GM21447 (cell line): ENCODE measurements around the gene GAREM2.
"Not testable (repeated sequence)": the region's sequence is repeated elsewhere in the genome, so short reads cannot be mapped to it uniquely, and the experiment has no call there.

ENCODE experiments used
- ATAC-seq: cut with Tn5 transposase; IDR thresholded peaks from one replicate; pipeline ENCODE4 v1.9.1; 2021; ENCODE audit not compliant: unreplicated experiment

The GAREM2 gene

DNA sequence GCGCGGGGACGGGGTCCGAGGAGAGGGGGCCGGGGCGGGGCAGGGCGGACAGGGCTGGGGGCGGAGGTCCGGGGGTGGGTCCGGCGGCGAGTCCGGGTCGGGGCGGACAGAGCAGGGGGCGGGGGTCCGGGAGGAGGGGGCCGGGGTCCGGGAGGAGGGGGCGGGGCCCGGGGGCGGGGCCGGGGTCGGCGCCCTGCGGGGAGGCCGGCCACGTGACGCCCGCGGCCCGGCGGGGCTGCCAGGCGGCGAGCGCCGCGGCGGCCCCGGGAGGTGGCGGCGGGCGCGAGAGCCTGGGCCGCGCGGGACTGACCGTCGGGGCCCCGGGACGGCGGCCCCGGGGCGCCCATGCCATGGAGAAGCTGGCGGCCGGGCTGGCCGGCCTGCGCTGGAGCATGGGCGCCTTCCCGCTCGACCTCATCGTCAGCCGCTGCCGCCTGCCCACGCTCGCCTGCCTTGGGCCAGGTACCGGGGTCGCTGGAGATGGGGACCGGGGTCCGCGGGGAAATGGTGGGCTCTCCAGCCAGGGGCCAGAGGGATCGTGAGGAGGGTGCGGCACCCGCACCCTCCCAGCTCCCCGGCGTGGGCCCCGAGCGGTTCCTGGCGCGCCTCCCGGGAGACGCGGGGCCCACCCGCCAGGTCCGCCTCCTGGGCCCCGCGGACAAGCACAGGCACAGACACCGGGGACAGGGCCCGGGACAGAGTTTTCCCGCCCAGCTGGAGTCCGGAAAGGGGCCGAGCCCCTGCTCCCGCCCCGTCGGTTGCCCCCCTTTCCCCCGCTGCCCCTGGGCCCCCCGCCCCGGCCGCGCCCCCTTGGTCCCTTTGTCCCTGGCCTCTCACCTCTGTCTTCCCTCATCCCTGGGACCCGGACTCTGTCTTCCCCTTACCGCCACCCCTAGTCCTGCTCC, at the start of gene GAREM2:
TSS of gene GAREM2 (plus strand) at position 218 of the 905 bp plus-strand sequence. CDS start at position 351, 133 bp downstream.
- no peak for ATAC-seq

DNA sequence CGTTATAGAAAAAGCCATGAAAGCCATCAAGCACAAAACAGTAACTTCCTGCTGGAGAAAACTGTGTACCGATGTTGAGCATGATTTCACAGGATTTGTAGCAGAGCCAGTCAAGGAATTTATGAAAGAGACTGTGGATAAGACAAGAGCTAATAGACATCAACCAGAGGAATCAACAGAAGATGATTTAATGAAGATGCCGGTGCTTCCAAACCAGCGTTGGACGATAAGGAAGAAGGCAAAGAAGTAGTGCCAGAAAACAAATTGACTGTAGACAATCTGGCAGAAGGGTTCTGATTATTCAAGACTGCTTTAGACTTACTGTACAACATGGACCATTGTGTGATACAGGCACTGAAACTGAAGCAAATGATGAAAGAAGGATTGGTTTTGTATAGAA, 49.5 kb upstream of the GAREM2 start:
- no peak for ATAC-seq

DNA sequence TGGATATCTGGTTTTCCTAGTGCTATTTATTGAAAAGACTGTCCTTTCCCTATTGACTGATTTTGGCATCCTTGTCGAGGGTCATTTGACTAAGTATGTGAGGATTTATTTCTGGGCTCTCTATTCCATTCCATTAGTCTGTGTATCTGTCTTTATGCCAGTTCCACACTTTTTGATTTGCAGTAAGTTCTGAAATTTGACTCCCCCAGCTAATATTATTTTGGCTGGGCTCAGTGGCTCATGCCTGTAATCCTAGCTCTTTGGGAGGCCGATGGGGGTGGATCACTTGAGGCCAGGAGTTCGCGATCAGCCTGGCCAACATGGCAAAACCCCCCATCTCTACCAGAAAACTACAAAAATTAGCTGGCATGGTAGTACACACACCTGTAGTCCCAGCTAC, 46.8 kb upstream of the GAREM2 start:
- no peak for ATAC-seq

DNA sequence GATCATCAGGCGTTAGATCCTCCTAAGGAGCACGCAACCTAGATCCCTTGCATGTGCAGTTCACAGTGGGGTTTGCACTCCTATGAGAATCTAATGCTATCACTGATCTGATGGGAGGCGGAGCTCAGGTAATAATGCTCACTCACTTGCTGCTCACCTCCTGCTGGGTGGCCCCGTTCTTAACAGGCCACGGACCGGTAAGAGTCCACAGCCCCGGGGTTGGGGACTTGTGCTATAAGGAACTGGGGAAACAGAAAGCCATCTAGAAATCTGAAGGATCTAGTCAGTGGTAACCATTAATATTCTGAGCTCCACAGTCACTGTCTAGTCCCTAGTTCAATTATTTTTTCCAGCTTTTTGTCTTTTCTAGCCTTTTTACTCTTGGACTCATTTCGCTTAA, 44.7 kb upstream of the GAREM2 start:
- no peak for ATAC-seq

GRCh38 chr2:26130763-26131162, 42.1 kb upstream of the GAREM2 start:
- ATAC-seq: no peak

DNA sequence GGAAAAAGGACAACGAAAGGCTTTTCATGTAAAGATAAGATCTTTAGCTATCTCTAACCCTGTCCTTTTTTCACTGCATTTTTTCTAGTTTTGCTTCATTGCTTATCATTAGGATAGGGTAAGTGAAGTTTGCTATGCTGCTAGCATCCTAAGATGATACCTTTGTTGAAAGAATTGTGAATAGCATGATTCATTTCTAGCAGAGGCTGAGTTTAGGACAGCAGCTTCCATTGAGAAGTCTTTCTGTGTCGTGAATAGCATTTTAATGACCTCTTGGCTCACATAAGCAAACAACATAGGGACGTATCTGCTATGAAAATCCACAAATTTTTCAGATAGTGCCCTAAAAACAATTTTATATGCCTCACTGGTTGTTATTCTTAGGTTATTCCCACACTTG, 36.4 kb upstream of the GAREM2 start:
- no peak for ATAC-seq

- ATAC-seq: no peak
These were observed 33.4 kb upstream of the GAREM2 start for GRCh38 chr2:26139269-26140183.

GRCh38 chr2:26141145-26141769, 31.6 kb upstream of the GAREM2 start:
- no peak for ATAC-seq

GRCh38 chr2:26144031-26144430, 28.9 kb upstream of the GAREM2 start:
- no peak for ATAC-seq

DNA sequence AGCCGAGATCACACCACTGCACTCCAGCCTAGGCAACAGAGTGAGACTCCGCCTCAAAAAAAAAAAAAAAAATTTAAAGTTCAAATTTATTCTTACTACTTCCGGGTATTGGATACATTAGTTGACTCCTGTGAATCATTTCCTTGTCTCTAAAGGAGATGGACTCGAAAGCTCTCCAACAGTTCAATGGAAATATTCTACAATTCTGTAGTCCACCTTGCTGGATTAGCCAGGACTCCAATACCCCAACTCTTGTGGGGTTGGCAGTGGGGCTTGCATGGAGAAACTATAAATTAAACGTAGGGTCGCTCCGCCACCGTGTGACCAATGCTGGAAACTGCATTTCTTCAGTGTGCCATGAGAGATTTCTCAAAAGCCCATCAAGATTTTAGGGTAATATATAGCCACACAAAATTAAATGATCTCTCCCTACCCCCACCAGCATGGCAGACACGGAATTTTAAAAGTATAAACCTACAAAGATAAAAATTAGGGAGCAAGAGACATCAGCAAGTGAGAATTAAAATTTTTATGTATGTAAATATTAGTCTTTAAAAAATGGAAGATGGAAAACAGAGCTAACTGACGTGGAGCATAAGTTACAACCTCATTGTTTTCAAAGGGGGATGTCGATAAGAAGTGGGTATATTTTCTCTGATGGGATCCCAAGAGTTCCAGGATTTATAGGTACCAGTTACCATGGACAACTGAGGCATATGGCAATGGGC, 27.8 kb upstream of the GAREM2 start:
- no peak for ATAC-seq

GRCh38 chr2:26148501-26148900, 24.4 kb upstream of the GAREM2 start:
- ATAC-seq: no peak

GRCh38 chr2:26150243-26150642, 22.6 kb upstream of the GAREM2 start:
- ATAC-seq: no peak

GRCh38 chr2:26157580-26157979, 15.3 kb upstream of the GAREM2 start:
- ATAC-seq: no peak

DNA sequence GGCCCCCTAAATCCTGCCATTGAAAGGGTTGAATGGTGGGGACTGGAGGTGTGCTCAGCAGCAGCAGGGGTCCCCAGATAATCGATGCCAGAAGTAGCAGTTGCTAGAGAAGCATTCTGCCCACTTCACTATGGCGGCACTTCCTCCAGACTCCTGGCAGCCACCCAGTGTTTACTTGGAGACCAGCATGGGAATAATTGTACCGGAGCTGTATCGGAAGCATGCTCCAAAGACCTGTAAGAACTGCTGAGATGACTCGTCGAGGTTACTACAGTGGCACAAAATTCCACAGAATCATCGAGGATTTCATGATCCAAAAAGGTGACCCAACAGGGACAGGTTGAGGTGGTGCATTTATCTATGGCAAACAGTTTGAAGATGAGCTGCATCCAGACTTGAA, 11.0 kb upstream of the GAREM2 start:
- no peak for ATAC-seq

- no peak for ATAC-seq
These were observed 9.9 kb upstream of the GAREM2 start for GRCh38 chr2:26162963-26163362.

- ATAC-seq: no peak
These were observed 8.7 kb upstream of the GAREM2 start for GRCh38 chr2:26164231-26164630.

DNA sequence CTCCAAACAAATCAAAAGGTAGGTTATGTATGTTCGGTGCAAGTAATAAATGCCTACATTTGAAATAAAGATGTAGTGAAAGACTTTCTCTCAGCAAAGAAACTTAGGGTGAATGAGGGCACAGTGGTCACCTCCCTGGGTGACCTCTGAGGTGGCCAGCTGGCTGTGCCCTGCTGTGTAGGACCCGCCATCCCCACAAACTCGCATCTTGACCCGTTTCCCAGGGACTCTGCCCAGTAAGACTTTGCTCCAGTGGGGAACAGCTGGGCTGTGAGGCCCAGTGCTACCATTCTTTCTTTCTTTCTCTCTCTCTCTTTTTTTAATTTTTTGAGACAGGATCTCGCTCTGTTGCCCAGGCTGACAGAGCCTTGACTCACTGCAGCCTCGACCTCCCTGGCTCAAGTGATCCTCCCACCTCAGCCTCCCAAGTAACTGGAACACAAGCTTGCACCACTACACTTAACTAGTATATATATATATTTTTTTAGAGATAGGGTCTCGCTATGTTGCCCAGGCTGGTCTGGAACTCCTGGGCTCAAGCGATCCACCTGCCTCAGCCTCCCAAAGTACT, 8.2 kb upstream of the GAREM2 start:
- ATAC-seq: no peak

DNA sequence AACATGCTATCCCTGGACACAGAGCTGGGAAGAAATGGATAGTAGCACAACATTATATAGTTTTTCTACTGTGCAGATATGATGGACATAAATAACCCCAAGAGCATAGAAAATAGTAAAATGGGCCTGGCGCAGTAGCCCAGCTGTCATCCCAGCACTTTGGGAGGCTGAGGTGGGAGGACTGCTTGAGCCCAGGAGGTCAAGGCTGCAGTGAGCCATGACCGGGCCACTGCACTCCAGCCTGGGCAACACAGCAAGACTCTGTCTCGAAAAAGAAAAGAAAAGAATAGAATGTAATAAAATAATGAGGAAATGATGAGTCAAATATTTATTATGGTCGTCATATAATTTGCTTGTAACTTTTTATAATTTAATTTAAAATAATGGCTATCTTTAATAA, 7.5 kb upstream of the GAREM2 start:
- ATAC-seq: no peak

- not testable (repeated sequence) for ATAC-seq
These were observed 6.3 kb upstream of the GAREM2 start for GRCh38 chr2:26166541-26166940.

DNA sequence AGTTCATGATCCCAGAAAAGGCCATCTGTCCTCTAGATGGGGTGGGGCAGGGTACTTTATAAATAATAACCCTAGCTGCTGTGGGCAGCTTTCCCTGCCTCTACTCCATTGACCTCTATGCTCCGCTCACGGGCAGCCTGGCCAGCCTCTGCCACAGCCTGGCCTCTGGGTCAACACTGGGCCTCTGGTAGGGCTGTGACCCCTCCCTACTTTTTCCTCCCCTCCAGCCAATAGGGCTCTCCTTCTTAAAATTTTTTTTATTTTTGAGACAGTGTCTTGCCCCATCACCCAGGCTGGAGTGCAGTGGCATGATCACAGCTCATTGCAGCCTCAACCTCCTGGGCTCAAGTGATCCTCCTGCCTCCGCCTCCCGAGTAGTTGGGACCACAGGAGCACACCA, 4.1 kb upstream of the GAREM2 start:
- no peak for ATAC-seq
